NCI-H82 treated with DMSO at 0.1 percent for 48 hours (cell line): ENCODE data around the gene TNFSF12.

Experiments used
- DNase-seq: peaks from one replicate; lab custom pipeline; 2025; ENCODE audit not compliant: unreplicated experiment; lab: John Stamatoyannopoulos, UW

Gene TNFSF12

GRCh38 chr17:7563115-7563869 lies 14.4 kb downstream of the TNFSF12 start:
- no peak for DNase-seq

GRCh38 chr17:7569571-7569970 lies 20.7 kb downstream of the TNFSF12 start:
- no peak for DNase-seq

GRCh38 chr17:7570351-7570750 lies 21.5 kb downstream of the TNFSF12 start:
- DNase-seq, result no peak

GRCh38 chr17:7572338-7572587 lies 23.4 kb downstream of the TNFSF12 start:
- no peak for DNase-seq

GRCh38 chr17:7572588-7573323 lies 23.9 kb downstream of the TNFSF12 start:
- peak; percentile 98 for DNase-seq

- peak; percentile 64 for DNase-seq
Measured at GRCh38 chr17:7573324-7574080, 24.6 kb downstream of the TNFSF12 start.

- no peak for DNase-seq
Measured at GRCh38 chr17:7574176-7574953, 25.5 kb downstream of the TNFSF12 start.

GRCh38 chr17:7575481-7575883 lies 26.6 kb downstream of the TNFSF12 start:
- no peak for DNase-seq

- no peak for DNase-seq
Measured at GRCh38 chr17:7575959-7576358, 27.1 kb downstream of the TNFSF12 start.

GRCh38 chr17:7576432-7576937 lies 27.6 kb downstream of the TNFSF12 start:
- DNase-seq, result no peak

- no peak for DNase-seq
Measured at GRCh38 chr17:7577327-7578199, 28.7 kb downstream of the TNFSF12 start.

GRCh38 chr17:7579001-7579833 lies 30.4 kb downstream of the TNFSF12 start, which contains the start of gene CD68:
CD68 (plus strand) TSS chr17:7579638; CDS start chr17:7579678, 40 bp downstream.
- peak; percentile 74 for DNase-seq

- DNase-seq, result no peak
Measured at GRCh38 chr17:7579834-7580603, 31.2 kb downstream of the TNFSF12 start.

- no peak for DNase-seq
Measured at GRCh38 chr17:7580604-7581575, 32.0 kb downstream of the TNFSF12 start.

GRCh38 chr17:7582396-7583252 lies 33.8 kb downstream of the TNFSF12 start:
- DNase-seq, result no peak
